K562 (cell line): ENCODE measurements around the gene CASP9. TPM values are rescaled to one million over a fixed set of nuclear protein-coding genes. Genes with fewer than 3 reads are reported as not detected.

ENCODE experiments used
- ATF4 ChIP-seq: fragments of 450-650 bp; formaldehyde crosslinking; IDR thresholded peaks from 2 replicates; pipeline ENCODE4 v1.4.0; 2022; ENCODE audit warnings: mild to moderate bottlenecking, moderate library complexity
- ATF7 ChIP-seq: fragments of 450-650 bp; IDR thresholded peaks from 2 replicates; pipeline ENCODE4 v1.7.1; 2014; ENCODE audit warnings: mild to moderate bottlenecking, moderate library complexity
- BMI1 ChIP-seq: fragments of 150-350 bp; IDR thresholded peaks from 2 replicates; pipeline ENCODE4 v1.6.1; 2014; ENCODE audit warnings: low read length
- CBX1 ChIP-seq: sonication (generic); IDR thresholded peaks from 2 replicates; pipeline ENCODE4 v1.6.1; 2016; ENCODE audit warnings: antibody characterized with exemption, low read depth, mild to moderate bottlenecking
- CCAR2 ChIP-seq: fragments of 200-400 bp; formaldehyde crosslinking; IDR thresholded peaks from 2 replicates; pipeline ENCODE4 v1.6.1; 2017; ENCODE audit warnings: mild to moderate bottlenecking, low read depth, low read length
- CREB1 ChIP-seq, 2 experiments: sonication (generic) in 1 of 2; formaldehyde crosslinking in 1 of 2; IDR thresholded peaks; 2 replicates each; pipeline versions ENCODE4 v1.6.1 to v1.8.0; 2012 to 2022; ENCODE audit warnings: inconsistent platforms in 1 of 2, mild to moderate bottlenecking in 1 of 2, missing genetic modification reagents in 1 of 2, moderate library complexity in 1 of 2
- FOXP1 ChIP-seq: sonication (generic); formaldehyde crosslinking; IDR thresholded peaks from 2 replicates; pipeline ENCODE4 v1.8.0; 2022; ENCODE audit warnings: mild to moderate bottlenecking, missing genetic modification reagents
- HDAC2 ChIP-seq: fragments of 450-650 bp; IDR thresholded peaks from 2 replicates; pipeline ENCODE4 v1.6.1; 2016; ENCODE audit warnings: mild to moderate bottlenecking
- NFYB ChIP-seq: IDR thresholded peaks from 2 replicates; pipeline ENCODE4 v1.6.1; 2011; ENCODE audit warnings: mild to moderate bottlenecking, moderate library complexity; ENCODE audit not compliant: insufficient read length; ENCODE audit errors: extremely low read depth
- NR1H2 ChIP-seq: sonication (generic); formaldehyde crosslinking; IDR thresholded peaks from 2 replicates; pipeline ENCODE4 v1.4.0; 2020; ENCODE audit warnings: mild to moderate bottlenecking, missing genetic modification reagents
- NR2C1 ChIP-seq, 2 experiments: fragments of 450-650 bp; IDR thresholded peaks; 2 replicates each; pipeline ENCODE4 v1.6.1; 2017; ENCODE audit warnings: mild to moderate bottlenecking in 2 of 2, antibody characterized with exemption in 1 of 2, inconsistent platforms in 1 of 2, missing compliant biosample characterization in 1 of 2, missing genetic modification characterization in 1 of 2
- RBM34 ChIP-seq: fragments of 200-400 bp; formaldehyde crosslinking; IDR thresholded peaks from 2 replicates; pipeline ENCODE4 v1.6.1; 2018; ENCODE audit warnings: low read length, borderline replicate concordance; ENCODE audit not compliant: insufficient read depth
- STAT6 ChIP-seq: sonication (generic); formaldehyde crosslinking; IDR thresholded peaks from 2 replicates; pipeline ENCODE4 v1.8.1; 2023; ENCODE audit warnings: mild to moderate bottlenecking, missing genetic modification reagents
- USF1 ChIP-seq: sonication (generic); formaldehyde crosslinking; IDR thresholded peaks from 2 replicates; pipeline ENCODE4 v1.9.0; 2022; ENCODE audit warnings: mild to moderate bottlenecking, missing genetic modification reagents
- ZBTB9 ChIP-seq: fragments of 450-650 bp; formaldehyde crosslinking; IDR thresholded peaks from 2 replicates; pipeline ENCODE4 v1.4.0; 2020; ENCODE audit warnings: mild to moderate bottlenecking, moderate library complexity
- ZC3H11A ChIP-seq: IDR thresholded peaks from 2 replicates; pipeline ENCODE4 v1.6.1; 2012; ENCODE audit warnings: low read depth, low read length, improper control_type of control experiment
- ZNF324 ChIP-seq: fragments of 250-450 bp; sonication (Bioruptor Pico); IDR thresholded peaks from 2 replicates; pipeline ENCODE4 v1.4.0; 2020; ENCODE audit warnings: mild to moderate bottlenecking
- ZNF551 ChIP-seq: fragments of 250-450 bp; sonication (Bioruptor Pico); IDR thresholded peaks from 2 replicates; pipeline ENCODE4 v1.5.0; 2021; ENCODE audit warnings: mild to moderate bottlenecking, moderate library complexity
- ZNF764 ChIP-seq: fragments of 250-450 bp; sonication (Bioruptor Pico); IDR thresholded peaks from 2 replicates; pipeline ENCODE4 v1.4.0; 2020; ENCODE audit warnings: low read depth, mild to moderate bottlenecking, moderate library complexity
- ZNF785 ChIP-seq: fragments of 250-450 bp; sonication (Bioruptor Pico); IDR thresholded peaks from 2 replicates; pipeline ENCODE4 v1.4.0; 2020; ENCODE audit warnings: mild to moderate bottlenecking
- polyA plus RNA-seq, 8 experiments: library from polyadenylated mRNA; depleted of rRNA in 4 of 8; stranded (reverse) in 5 of 8; unstranded in 3 of 8; fragments of >200 nt; fragmentation: Nextera tagmentation in 2 of 8; fragmentation: Illumina TruSeq in 1 of 8; extraction: Ambion mirVana in 2 of 8; extraction: Trizol in 1 of 8; gene quantifications; 2 replicates each; pipeline versions ENCODE4 v1.2.1 to v1.2.3, GENCODE V29; 2011 to 2014; ENCODE audit warnings: inconsistent platforms in 1 of 8, missing spikeins in 1 of 8
- total RNA-seq, 7 experiments: library from RNA; depleted of rRNA in 6 of 7; stranded (reverse); fragments of >200 nt in 6 of 7; fragmentation: Illumina TruSeq in 2 of 7; extraction: Trizol in 2 of 7; gene quantifications; 2 replicates each; pipeline versions ENCODE4 v1.2.1 to v1.2.3, GENCODE V29; 2011 to 2021; ENCODE audit warnings: low replicate concordance in 1 of 7
- TF ChIP-seq, protein P1 (sequence below): IDR thresholded peaks from 2 replicates; pipeline ENCODE4 v1.6.1; 2016; ENCODE audit warnings: missing genetic modification characterization, missing compliant biosample characterization

The CASP9 gene
- total and polyA plus RNA-seq, 9 of the 15 experiments (the other 6 are each of a cell fraction or from before 2014, with no cell fraction given) = 10.8 to 54.1 (median 30.7) TPM

- TF ChIP-seq RBM34 = no peak
- no peak for TF ChIP-seq ZNF551
- TF ChIP-seq ZNF764 (CRISPR knock-in tag) = no peak
- TF ChIP-seq NR2C1 (IDR thresholded peaks at IDR 0.05) = peak; percentile 88
- peak; percentile 87 for TF ChIP-seq NR2C1 (tag; IDR thresholded peaks at IDR 0.05)
- peak; percentile 94; the same call in 1 of the 2 replicates for TF ChIP-seq CBX1
- no peak for TF ChIP-seq CCAR2
- TF ChIP-seq ZNF785 = no peak
- TF ChIP-seq ZC3H11A = no peak
- peak; percentile 97 for TF ChIP-seq BMI1
- TF ChIP-seq USF1 (CRISPR knock-in tag) = peak; percentile 100
- TF ChIP-seq ATF7 = peak; percentile 95
- peak; percentile 69 for TF ChIP-seq HDAC2
- no peak for TF ChIP-seq STAT6
- TF ChIP-seq ZNF324 (CRISPR knock-in tag) = no peak
- peak; percentile 85 for TF ChIP-seq FOXP1 (CRISPR knock-in tag)
- no peak for TF ChIP-seq NFYB
- no peak; the same call in none of the 2 replicates for TF ChIP-seq CREB1 (IDR thresholded peaks at IDR 0.05)
- TF ChIP-seq CREB1 (CRISPR knock-in tag; IDR thresholded peaks at IDR 0.05) = peak; percentile 83
- TF ChIP-seq NR1H2 (CRISPR knock-in tag) = no peak
- TF ChIP-seq ZBTB9 (CRISPR knock-in tag) = peak; percentile 61; the same call in 1 of the 2 replicates
- TF ChIP-seq, protein P1, sequence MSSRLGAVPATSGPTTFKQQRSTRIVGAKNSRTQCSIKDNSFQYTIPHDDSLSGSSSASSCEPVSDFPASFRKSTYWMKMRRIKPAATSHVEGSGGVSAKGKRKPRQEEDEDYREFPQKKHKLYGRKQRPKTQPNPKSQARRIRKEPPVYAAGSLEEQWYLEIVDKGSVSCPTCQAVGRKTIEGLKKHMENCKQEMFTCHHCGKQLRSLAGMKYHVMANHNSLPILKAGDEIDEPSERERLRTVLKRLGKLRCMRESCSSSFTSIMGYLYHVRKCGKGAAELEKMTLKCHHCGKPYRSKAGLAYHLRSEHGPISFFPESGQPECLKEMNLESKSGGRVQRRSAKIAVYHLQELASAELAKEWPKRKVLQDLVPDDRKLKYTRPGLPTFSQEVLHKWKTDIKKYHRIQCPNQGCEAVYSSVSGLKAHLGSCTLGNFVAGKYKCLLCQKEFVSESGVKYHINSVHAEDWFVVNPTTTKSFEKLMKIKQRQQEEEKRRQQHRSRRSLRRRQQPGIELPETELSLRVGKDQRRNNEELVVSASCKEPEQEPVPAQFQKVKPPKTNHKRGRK (tag) = no peak
- no peak; the same call in 1 of the 2 replicates for TF ChIP-seq ATF4 (CRISPR knock-in tag)
Measured at GRCh38 chr1:15526490-15527339, 2.7 kb upstream of the CASP9 start, which contains the start of gene DNAJC16 (continued).
